HG02571 (cell line): Measurements from ENCODE around the gene GRAMD4.
"Not testable (repeated sequence)": the region's sequence is repeated elsewhere in the genome, so short reads cannot be mapped to it uniquely, and the experiment has no call there.

ENCODE experiments used
- ATAC-seq: cut with Tn5 transposase; IDR thresholded peaks from one replicate; pipeline ENCODE4 v1.9.1; 2021; ENCODE audit warnings: mild to moderate bottlenecking, moderate library complexity; ENCODE audit not compliant: unreplicated experiment

The GRAMD4 gene

GRCh38 chr22:46617986-46618647 lies 2.1 kb upstream of the GRAMD4 start:
- ATAC-seq: no peak

GRCh38 chr22:46618667-46619066 lies 1.5 kb upstream of the GRAMD4 start:
- no peak for ATAC-seq

GRCh38 chr22:46619240-46619829 lies 851 bp upstream of the GRAMD4 start:
- no peak for ATAC-seq

GRCh38 chr22:46620588-46621242 lies 529 bp downstream of the GRAMD4 start:
- ATAC-seq: no peak

- not testable (repeated sequence) for ATAC-seq
Observed at GRCh38 chr22:46621243-46621930, 1.2 kb downstream of the GRAMD4 start.

- no peak for ATAC-seq
Observed at GRCh38 chr22:46622081-46622521, 1.9 kb downstream of the GRAMD4 start.

GRCh38 chr22:46625113-46625842 lies 5.1 kb downstream of the GRAMD4 start:
- ATAC-seq: no peak

GRCh38 chr22:46625843-46626349 lies 5.7 kb downstream of the GRAMD4 start:
- no peak for ATAC-seq

GRCh38 chr22:46626356-46626755 lies 6.2 kb downstream of the GRAMD4 start:
- ATAC-seq: no peak

- ATAC-seq: no peak
Observed at GRCh38 chr22:46626911-46627805, 7.0 kb downstream of the GRAMD4 start.

GRCh38 chr22:46627806-46628482 lies 7.8 kb downstream of the GRAMD4 start:
- ATAC-seq: no peak

GRCh38 chr22:46628756-46629155 lies 8.6 kb downstream of the GRAMD4 start:
- no peak for ATAC-seq

- ATAC-seq: no peak
Observed at GRCh38 chr22:46629291-46629690, 9.1 kb downstream of the GRAMD4 start.

GRCh38 chr22:46631113-46631512 lies 10.9 kb downstream of the GRAMD4 start:
- no peak for ATAC-seq

- ATAC-seq: no peak
Observed at GRCh38 chr22:46632646-46633249, 12.6 kb downstream of the GRAMD4 start.

- ATAC-seq: no peak
Observed at GRCh38 chr22:46633334-46633890, 13.2 kb downstream of the GRAMD4 start.

- ATAC-seq: no peak
Observed at GRCh38 chr22:46634011-46634699, 14.0 kb downstream of the GRAMD4 start.
